Transverse colon (tissue), 4 donors: ENCODE measurements around the gene MAP4. TPM values are rescaled to one million over a fixed set of nuclear protein-coding genes. Genes with fewer than 3 reads are reported as not detected.

ENCODE experiments used
- DNase-seq: peaks from one replicate; pipeline ENCODE4 v3.0.0-alpha.2; 2019
- H3K27ac ChIP-seq, 4 donors: fragments of 200-600 bp; sonication (generic); 2 replicates each; pipeline ENCODE4 v1.5.1; 2016 to 2018; ENCODE audit warnings: inconsistent platforms in 4 of 4
- H3K27me3 ChIP-seq: fragments of 200-600 bp; sonication (generic); 2 replicates; pipeline ENCODE4 v1.5.1; 2017; ENCODE audit warnings: inconsistent platforms
- H3K36me3 ChIP-seq, 4 donors: fragments of 200-600 bp; sonication (generic); 2 replicates each; pipeline ENCODE4 v1.5.1; 2017 to 2019; ENCODE audit warnings: inconsistent platforms in 4 of 4
- H3K4me1 ChIP-seq, 4 donors: fragments of 200-600 bp; sonication (generic); 2 replicates each; pipeline ENCODE4 v1.5.1; 2017 to 2020; ENCODE audit warnings: inconsistent platforms in 4 of 4
- H3K4me3 ChIP-seq, 4 donors: fragments of 200-600 bp; sonication (generic); 1 replicate in 1 of 4; 2 replicates in 3 of 4; pipeline versions ENCODE4 v1.5.1 to v1.6.1; 2017 to 2019; ENCODE audit warnings: inconsistent platforms in 4 of 4
- H3K9me3 ChIP-seq, 2 donors: fragments of 200-600 bp; sonication (generic); 2 replicates each; pipeline ENCODE4 v1.5.1; 2017 to 2019; ENCODE audit warnings: inconsistent platforms in 2 of 2
- CTCF ChIP-seq, 5 experiments: fragments of 200-600 bp in 3 of 5; fragments of 450-650 bp in 2 of 5; sonication (generic) in 3 of 5; IDR thresholded peaks; 1 replicate in 2 of 5; 2 replicates in 3 of 5; pipeline ENCODE4 v1.5.1; 2016 to 2017; ENCODE audit warnings: antibody characterized with exemption in 5 of 5, inconsistent platforms in 3 of 5, mild to moderate bottlenecking in 2 of 5, moderate library complexity in 1 of 5
- EP300 ChIP-seq: sonication (generic); formaldehyde crosslinking; IDR thresholded peaks from one replicate; pipeline ENCODE4 v1.6.1; 2017; ENCODE audit warnings: antibody characterized with exemption, low read depth
- POLR2A ChIP-seq: fragments of 450-650 bp; IDR thresholded peaks from one replicate; pipeline ENCODE4 v1.6.1; 2016; ENCODE audit warnings: antibody characterized with exemption, mild to moderate bottlenecking, moderate library complexity
- POLR2AphosphoS5 ChIP-seq, 3 donors: sonication (generic); formaldehyde crosslinking; IDR thresholded peaks; one replicate each; pipeline ENCODE4 v1.6.1; 2016; ENCODE audit warnings: antibody characterized with exemption in 3 of 3
- WGBS, 2 donors: methylation state at CpG; one replicate each; pipeline ENCODE4 v1.1.5; 2018; ENCODE audit warnings: low coverage in 1 of 2; 5-methylcytosine and 5-hydroxymethylcytosine counted together
- in situ Hi-C, 4 donors: fragments of 200-750 bp; cut with MboI; loops; one replicate each; pipeline versions ENCODE4 v1.15.0 to v1.15.1; 2017; ENCODE audit warnings: low sequenced_read_pairs in 3 of 4, low pct_ligation_motif_present in 1 of 4, low pct_unique_long_range_greater_than_20kb in 1 of 4
- intact Hi-C: fragments of 100-400 bp; cut with DNase I; formaldehyde crosslinking; loops from one replicate; pipeline ENCODE4 v1.15.1; 2023; ENCODE audit warnings: low total_unique reads
- total RNA-seq, 4 donors: library from RNA; depleted of rRNA; stranded (reverse); fragments of >200 nt; gene quantifications; one replicate each; pipeline ENCODE4 v1.1.0, GENCODE V29; 2016

Gene MAP4
- total RNA-seq, 4 donors from 2014 or later, result 68.8 to 148 (median 82.9) TPM

DNA sequence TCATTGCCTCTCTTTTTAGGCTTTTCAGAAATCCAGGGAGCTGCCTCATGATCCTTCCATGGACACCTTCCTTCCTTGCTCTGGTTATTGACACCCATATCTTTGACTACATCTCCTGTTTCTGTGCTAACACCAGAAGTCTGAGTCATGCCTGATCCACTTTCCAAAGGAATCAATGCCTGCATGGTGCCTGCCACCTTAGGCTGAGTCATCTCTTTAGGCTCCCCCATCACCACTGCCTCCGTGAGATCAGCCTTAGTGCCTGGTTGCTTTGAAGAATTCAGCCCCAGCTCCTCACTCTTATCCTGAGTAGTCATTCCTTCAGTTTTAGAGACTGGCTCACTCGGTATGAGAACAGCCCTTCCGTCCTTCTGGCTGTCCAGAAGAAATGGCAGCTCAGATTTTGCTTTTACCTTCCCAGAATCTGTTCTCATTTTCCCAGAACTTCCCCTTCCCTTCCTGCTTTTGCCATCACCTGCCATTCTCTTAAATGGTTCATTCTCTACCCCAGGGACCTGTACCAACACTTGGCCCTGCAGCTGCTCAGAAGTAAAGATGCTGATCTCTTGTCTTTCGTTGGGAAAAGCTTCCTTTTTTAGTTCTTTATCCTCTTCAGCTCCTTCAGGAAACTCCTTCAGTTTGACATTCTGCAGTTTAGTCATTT lies 105.3 kb downstream of the MAP4 start:
- no peak overlapping the region for H3K4me3 ChIP-seq
- H3K36me3 ChIP-seq, result peaks cover 0 to 43% (median 9%) of the 10 kb centered on the region in 4 donors
- intact Hi-C loops, result no loop called here
- TF ChIP-seq POLR2AphosphoS5 (IDR thresholded peaks at IDR 0.05) (no peak), CTCF (IDR thresholded peaks at IDR 0.05) (no peak), EP300 (no peak), POLR2A (no peak)
- no peaks in the 10 kb centered on the region for H3K9me3 ChIP-seq
- no peaks in the 10 kb centered on the region for H3K4me1 ChIP-seq
- no peak for DNase-seq
- in situ Hi-C loops, result no loop called here
- H3K27ac ChIP-seq, result no peak overlapping the region
- no peaks in the 10 kb centered on the region for H3K27me3 ChIP-seq
- 80 to 87% methylated on average over 1 to 4 of the region's 4 CpGs for whole genome bisulfite sequencing, 2 donors

- TF ChIP-seq POLR2AphosphoS5 (IDR thresholded peaks at IDR 0.05) (no peak), EP300 (no peak), CTCF (IDR thresholded peaks at IDR 0.05) (no peak), POLR2A (no peak)
- no peak overlapping the region for H3K27ac ChIP-seq
- H3K4me1 ChIP-seq, result no peaks in the 10 kb centered on the region
- no peaks in the 10 kb centered on the region for H3K9me3 ChIP-seq
- peaks cover 0 to 39% (median 6%) of the 10 kb centered on the region in 4 donors for H3K36me3 ChIP-seq
- in situ Hi-C loops, result no loop called here
- no peak for DNase-seq
- WGBS, 2 donors, result 83 to 100% methylated on average over 1 of the region's 1 CpG
- intact Hi-C loops, result no loop called here
- no peaks in the 10 kb centered on the region for H3K27me3 ChIP-seq
- no peak overlapping the region for H3K4me3 ChIP-seq
Measured at GRCh38 chr3:47910233-47910632, 106.0 kb downstream of the MAP4 start.

- no peak for TF ChIP-seq CTCF (IDR thresholded peaks at IDR 0.05)
- TF ChIP-seq EP300, result no peak
- no peak for TF ChIP-seq POLR2AphosphoS5 (IDR thresholded peaks at IDR 0.05)
- no peak for TF ChIP-seq POLR2A
- Histone ChIP-seq H3K4me3 (no peak overlapping the region), H3K27me3 (no peaks in the 10 kb centered on the region), H3K9me3 (no peaks in the 10 kb centered on the region), H3K27ac (no peak overlapping the region), H3K4me1 (no peaks in the 10 kb centered on the region), H3K36me3 (peaks cover 0 to 35% (median 3%) of the 10 kb centered on the region in 4 donors)
- intact Hi-C loops, result no loop called here
- no peak for DNase-seq
- in situ Hi-C loops, result no loop called here
- WGBS, 2 donors, result 94 to 100% methylated on average over 1 to 2 of the region's 2 CpGs
Measured at GRCh38 chr3:47909607-47910006, 106.6 kb downstream of the MAP4 start.

DNA sequence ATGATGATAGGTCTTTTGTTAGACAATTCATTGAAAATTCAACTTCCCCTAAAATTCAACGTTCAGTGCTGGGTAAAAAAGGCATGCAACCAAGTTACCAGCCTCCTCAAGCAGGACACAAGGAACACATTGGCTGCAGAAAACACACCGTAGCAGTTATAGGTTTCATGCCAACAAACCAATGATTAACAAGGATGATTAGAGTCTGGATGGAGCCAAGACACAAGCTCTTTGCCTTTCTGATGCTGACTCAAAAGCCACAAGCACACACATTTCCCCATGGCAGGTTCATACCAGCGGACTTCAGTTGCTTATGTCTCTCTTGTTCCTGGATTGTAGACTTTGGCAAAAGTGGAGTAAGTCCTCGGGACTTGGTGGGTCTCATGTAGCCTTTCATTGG lies 107.5 kb downstream of the MAP4 start:
- no peak for DNase-seq
- WGBS, 2 donors, result 80 to 90% methylated on average over 2 to 4 of the region's 4 CpGs

More for the DNA sequence above, 107.5 kb downstream of the MAP4 start:
- Histone ChIP-seq H3K9me3 (no peaks in the 10 kb centered on the region), H3K4me1 (no peaks in the 10 kb centered on the region), H3K27me3 (no peaks in the 10 kb centered on the region), H3K27ac (no peak overlapping the region), H3K4me3 (no peak overlapping the region), H3K36me3 (peaks cover 0 to 27% (median 2%) of the 10 kb centered on the region in 4 donors)
- TF ChIP-seq EP300, result no peak
- no peak for TF ChIP-seq CTCF (IDR thresholded peaks at IDR 0.05)
- TF ChIP-seq POLR2AphosphoS5 (IDR thresholded peaks at IDR 0.05), result no peak
- TF ChIP-seq POLR2A, result no peak
- in situ Hi-C loops, result no loop called here
- intact Hi-C loops, result no loop called here
